Measurements from ENCODE around the gene MTMR12.
"Not testable (repeated sequence)": the region's sequence is repeated elsewhere in the genome, so short reads cannot be mapped to it uniquely, and the experiment has no call there.

MTMR12 gene

DNA sequence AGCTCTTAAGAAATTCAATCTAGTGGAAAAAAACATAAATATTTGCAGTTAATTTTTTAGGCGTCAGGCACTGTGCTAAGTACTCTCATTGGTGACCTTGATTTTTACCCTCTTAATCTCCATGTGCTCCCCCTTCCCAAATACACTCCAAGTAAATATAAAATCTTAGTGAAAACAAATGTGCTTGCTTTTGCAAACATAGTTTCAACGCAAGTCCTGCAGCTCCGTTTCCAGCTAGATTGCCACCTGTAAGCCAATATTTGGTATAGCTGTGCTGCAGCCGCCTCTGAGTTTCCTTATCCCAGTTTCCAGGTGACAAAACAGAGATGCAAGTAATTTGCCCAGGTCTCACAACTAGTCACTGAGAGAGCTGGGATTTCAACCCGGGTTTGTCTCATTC is 1.9 kb upstream of the MTMR12 start:
- Histone ChIP-seq H3K27me3 (ENCODE audit: control insufficient read depth in 5 of 5, insufficient read depth in 4 of 5, low read length in 5 of 5) (no peaks in the 10 kb centered on the region), H3K36me3 (ENCODE audit: control insufficient read depth in 5 of 5, insufficient read depth in 5 of 5, low read length in 5 of 5) (no peaks in the 10 kb centered on the region), H3K9ac (ENCODE audit: low read length in 5 of 5) (no peak overlapping the region), H3K4me1 (ENCODE audit: control insufficient read depth in 5 of 5, insufficient read depth in 5 of 5, low read length in 5 of 5) (peaks cover 7 to 35% (median 18%) of the 10 kb centered on the region in 5 donors), H3K4me3 (ENCODE audit: low read depth in 1 of 5, low read length in 5 of 5) (no peak overlapping the region), H3K9me3 (ENCODE audit: control insufficient read depth in 5 of 5, low read length in 5 of 5) (no peaks in the 10 kb centered on the region), H3K27ac (ENCODE audit: low read depth, low read length) (no peak overlapping the region)

DNA sequence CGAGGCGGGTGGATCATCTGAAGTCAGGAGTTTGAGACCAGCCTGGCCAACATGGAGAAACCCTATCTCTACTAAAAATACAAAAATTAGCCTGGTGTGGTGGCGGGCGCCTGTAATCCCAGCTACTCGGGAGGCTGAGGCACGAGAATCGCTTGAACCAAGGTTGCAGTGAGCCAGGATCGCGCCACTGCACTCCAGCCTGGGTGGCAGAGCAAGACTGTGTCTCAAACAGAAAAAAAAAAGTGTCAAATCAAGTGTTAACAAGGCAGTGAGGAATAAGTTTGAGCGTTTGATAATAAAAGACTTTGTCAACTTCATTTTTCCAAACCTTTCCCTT is 1.4 kb upstream of the MTMR12 start:
- H3K9ac ChIP-seq (ENCODE audit: low read length in 5 of 5); H3K36me3 ChIP-seq (ENCODE audit: control insufficient read depth in 5 of 5, insufficient read depth in 5 of 5, low read length in 5 of 5); H3K27ac ChIP-seq (ENCODE audit: low read depth, low read length); H3K9me3 ChIP-seq (ENCODE audit: control insufficient read depth in 5 of 5, low read length in 5 of 5); H3K27me3 ChIP-seq (ENCODE audit: control insufficient read depth in 5 of 5, insufficient read depth in 4 of 5, low read length in 5 of 5); H3K4me3 ChIP-seq (ENCODE audit: low read depth in 1 of 5, low read length in 5 of 5): not testable (repeated sequence)
- peaks cover 7 to 41% (median 24%) of the 10 kb centered on the region in 5 donors for H3K4me1 ChIP-seq (ENCODE audit: control insufficient read depth in 5 of 5, insufficient read depth in 5 of 5, low read length in 5 of 5)

DNA sequence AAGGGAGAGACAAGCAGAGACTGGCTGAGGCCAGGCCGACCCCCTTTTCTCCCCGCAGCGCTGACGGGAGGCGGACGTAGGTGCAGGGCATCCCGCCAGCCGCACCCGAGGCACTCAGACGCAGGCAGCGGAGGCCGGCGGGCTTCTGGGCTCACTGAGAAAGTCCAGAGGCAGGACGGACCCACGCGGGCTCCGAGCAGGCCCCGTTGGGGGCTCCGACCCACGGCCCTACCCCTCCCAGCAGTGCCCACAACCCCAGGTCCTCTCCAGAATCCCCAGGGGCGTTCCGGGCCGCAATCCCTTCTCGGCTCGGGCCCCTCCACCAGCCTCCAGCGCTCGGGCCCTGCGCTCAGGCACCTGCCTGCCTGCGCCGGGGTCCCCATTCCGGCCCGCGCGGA is 543 bp downstream of the MTMR12 start:
- H3K27ac ChIP-seq (ENCODE audit: low read depth, low read length) = peak overlapping the region; percentile 82
- H3K36me3 ChIP-seq (ENCODE audit: control insufficient read depth in 5 of 5, insufficient read depth in 5 of 5, low read length in 5 of 5) = no peaks in the 10 kb centered on the region
- H3K27me3 ChIP-seq (ENCODE audit: control insufficient read depth in 5 of 5, insufficient read depth in 4 of 5, low read length in 5 of 5) = no peaks in the 10 kb centered on the region
- peak overlapping the region; percentile 45 to 94 (median 79) for H3K4me3 ChIP-seq (ENCODE audit: low read depth in 1 of 5, low read length in 5 of 5)
- peaks cover 7 to 59% (median 41%) of the 10 kb centered on the region in 5 donors for H3K4me1 ChIP-seq (ENCODE audit: control insufficient read depth in 5 of 5, insufficient read depth in 5 of 5, low read length in 5 of 5)
- H3K9ac ChIP-seq (ENCODE audit: low read length in 5 of 5) = peak overlapping the region in 4 of 5 donors; percentile 87 to 97 (median 92)
- no peaks in the 10 kb centered on the region for H3K9me3 ChIP-seq (ENCODE audit: control insufficient read depth in 5 of 5, low read length in 5 of 5)

DNA sequence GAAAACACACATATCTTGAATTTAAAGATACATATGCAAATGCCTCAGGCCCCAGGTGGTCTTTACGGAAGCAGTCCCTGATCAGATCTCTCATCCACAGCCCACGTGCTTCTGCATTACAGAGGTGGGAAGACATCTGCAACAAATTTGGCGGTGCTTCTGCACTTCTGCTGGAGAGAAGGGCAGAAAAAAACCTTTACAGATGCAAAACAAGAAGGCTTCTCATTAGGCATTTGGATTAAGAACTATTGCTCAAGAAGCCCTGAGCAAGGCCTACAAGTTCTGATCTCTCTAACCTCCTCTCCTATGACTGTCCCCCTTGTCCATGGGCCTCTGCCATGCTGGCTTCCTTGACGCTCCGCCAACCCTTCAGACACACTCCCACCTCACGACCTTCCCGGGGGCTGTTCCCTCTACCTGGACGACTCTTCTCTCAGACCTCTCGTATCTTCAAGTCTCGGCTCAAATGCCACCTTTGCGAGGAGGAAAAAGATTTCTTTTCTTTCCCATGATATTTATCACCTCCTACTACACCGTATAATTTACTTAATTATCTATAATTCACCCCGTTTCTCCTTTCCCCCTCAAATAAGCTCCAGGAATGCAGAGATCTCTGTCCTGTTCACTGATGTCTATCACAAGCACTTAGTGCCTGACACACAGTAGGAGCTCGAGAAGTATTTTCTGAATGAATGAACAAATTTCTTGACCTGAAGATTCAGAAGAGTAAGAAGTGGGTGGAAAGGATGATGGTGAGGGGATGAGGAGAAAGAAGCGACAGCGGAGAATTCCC is 1.1 kb downstream of the MTMR12 start:
- Histone ChIP-seq H3K27me3 (ENCODE audit: control insufficient read depth in 5 of 5, insufficient read depth in 4 of 5, low read length in 5 of 5) (no peaks in the 10 kb centered on the region), H3K4me3 (ENCODE audit: low read depth in 1 of 5, low read length in 5 of 5) (peak overlapping the region; percentile 45 to 94 (median 79)), H3K4me1 (ENCODE audit: control insufficient read depth in 5 of 5, insufficient read depth in 5 of 5, low read length in 5 of 5) (peaks cover 7 to 60% (median 41%) of the 10 kb centered on the region in 5 donors), H3K9me3 (ENCODE audit: control insufficient read depth in 5 of 5, low read length in 5 of 5) (no peaks in the 10 kb centered on the region), H3K27ac (ENCODE audit: low read depth, low read length) (peak overlapping the region; percentile 82), H3K9ac (ENCODE audit: low read length in 5 of 5) (peak overlapping the region; percentile 48 to 97 (median 88)), H3K36me3 (ENCODE audit: control insufficient read depth in 5 of 5, insufficient read depth in 5 of 5, low read length in 5 of 5) (no peaks in the 10 kb centered on the region)

- no peaks in the 10 kb centered on the region for H3K36me3 ChIP-seq (ENCODE audit: control insufficient read depth in 5 of 5, insufficient read depth in 5 of 5, low read length in 5 of 5)
- peak overlapping the region in 2 of 5 donors; percentile 35 to 39 for H3K9ac ChIP-seq (ENCODE audit: low read length in 5 of 5)
- H3K4me1 ChIP-seq (ENCODE audit: control insufficient read depth in 5 of 5, insufficient read depth in 5 of 5, low read length in 5 of 5) = peaks cover 7 to 58% (median 41%) of the 10 kb centered on the region in 5 donors
- H3K4me3 ChIP-seq (ENCODE audit: low read depth in 1 of 5, low read length in 5 of 5) = peak overlapping the region in 1 of 5 donors; percentile 44
- H3K27ac ChIP-seq (ENCODE audit: low read depth, low read length) = peak overlapping the region; percentile 34
- no peaks in the 10 kb centered on the region for H3K27me3 ChIP-seq (ENCODE audit: control insufficient read depth in 5 of 5, insufficient read depth in 4 of 5, low read length in 5 of 5)
- H3K9me3 ChIP-seq (ENCODE audit: control insufficient read depth in 5 of 5, low read length in 5 of 5) = no peaks in the 10 kb centered on the region
Observed at GRCh38 chr5:32309761-32310160, 3.0 kb downstream of the MTMR12 start.

DNA sequence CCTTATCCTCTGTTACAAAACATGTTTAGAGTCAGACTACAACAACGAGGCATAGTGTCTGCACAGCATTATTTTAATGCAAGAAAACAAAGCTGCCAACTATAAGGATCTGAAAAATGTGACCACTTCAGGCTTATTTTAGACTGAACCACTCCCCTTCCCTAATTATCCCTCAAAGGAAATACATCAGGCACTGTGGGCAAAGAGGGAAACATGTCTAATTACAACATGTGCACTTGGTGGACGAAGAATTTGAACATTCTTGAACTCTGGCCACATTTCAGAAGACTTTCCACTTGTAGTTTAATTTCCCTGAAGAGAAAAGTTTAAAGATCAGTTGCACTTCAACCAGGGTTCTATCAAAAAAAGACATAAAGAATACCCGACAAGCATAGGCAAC is 3.8 kb downstream of the MTMR12 start:
- no peaks in the 10 kb centered on the region for H3K27me3 ChIP-seq (ENCODE audit: control insufficient read depth in 5 of 5, insufficient read depth in 4 of 5, low read length in 5 of 5)
- no peaks in the 10 kb centered on the region for H3K9me3 ChIP-seq (ENCODE audit: control insufficient read depth in 5 of 5, low read length in 5 of 5)
- H3K27ac ChIP-seq (ENCODE audit: low read depth, low read length) = peak overlapping the region; percentile 34
- H3K4me1 ChIP-seq (ENCODE audit: control insufficient read depth in 5 of 5, insufficient read depth in 5 of 5, low read length in 5 of 5) = peaks cover 7 to 64% (median 41%) of the 10 kb centered on the region in 5 donors
- H3K9ac ChIP-seq (ENCODE audit: low read length in 5 of 5) = peak overlapping the region in 1 of 5 donors; percentile 24
- H3K36me3 ChIP-seq (ENCODE audit: control insufficient read depth in 5 of 5, insufficient read depth in 5 of 5, low read length in 5 of 5) = no peaks in the 10 kb centered on the region
- H3K4me3 ChIP-seq (ENCODE audit: low read depth in 1 of 5, low read length in 5 of 5) = peak overlapping the region in 1 of 5 donors; percentile 20

GRCh38 chr5:32307769-32308194 is 5.0 kb downstream of the MTMR12 start:
- H3K4me1 ChIP-seq (ENCODE audit: control insufficient read depth in 5 of 5, insufficient read depth in 5 of 5, low read length in 5 of 5) = peaks cover 7 to 65% (median 46%) of the 10 kb centered on the region in 5 donors
- H3K36me3 ChIP-seq (ENCODE audit: control insufficient read depth in 5 of 5, insufficient read depth in 5 of 5, low read length in 5 of 5) = no peaks in the 10 kb centered on the region
- H3K27ac ChIP-seq (ENCODE audit: low read depth, low read length) = peak overlapping the region; percentile 34
- H3K9ac ChIP-seq (ENCODE audit: low read length in 5 of 5) = no peak overlapping the region
- no peak overlapping the region for H3K4me3 ChIP-seq (ENCODE audit: low read depth in 1 of 5, low read length in 5 of 5)
- H3K27me3 ChIP-seq (ENCODE audit: control insufficient read depth in 5 of 5, insufficient read depth in 4 of 5, low read length in 5 of 5) = no peaks in the 10 kb centered on the region
- H3K9me3 ChIP-seq (ENCODE audit: control insufficient read depth in 5 of 5, low read length in 5 of 5) = no peaks in the 10 kb centered on the region

GRCh38 chr5:32304622-32305021 is 8.1 kb downstream of the MTMR12 start:
- H3K4me3 ChIP-seq (ENCODE audit: low read depth in 1 of 5, low read length in 5 of 5) = no peak overlapping the region
- H3K27ac ChIP-seq (ENCODE audit: low read depth, low read length) = no peak overlapping the region
- H3K9ac ChIP-seq (ENCODE audit: low read length in 5 of 5) = no peak overlapping the region
- peaks cover 0 to 57% (median 39%) of the 10 kb centered on the region in 5 donors for H3K4me1 ChIP-seq (ENCODE audit: control insufficient read depth in 5 of 5, insufficient read depth in 5 of 5, low read length in 5 of 5)
- no peaks in the 10 kb centered on the region for H3K27me3 ChIP-seq (ENCODE audit: control insufficient read depth in 5 of 5, insufficient read depth in 4 of 5, low read length in 5 of 5)
- peaks cover 0 to 9% (median 0%) of the 10 kb centered on the region in 5 donors for H3K36me3 ChIP-seq (ENCODE audit: control insufficient read depth in 5 of 5, insufficient read depth in 5 of 5, low read length in 5 of 5)
- H3K9me3 ChIP-seq (ENCODE audit: control insufficient read depth in 5 of 5, low read length in 5 of 5) = no peaks in the 10 kb centered on the region

DNA sequence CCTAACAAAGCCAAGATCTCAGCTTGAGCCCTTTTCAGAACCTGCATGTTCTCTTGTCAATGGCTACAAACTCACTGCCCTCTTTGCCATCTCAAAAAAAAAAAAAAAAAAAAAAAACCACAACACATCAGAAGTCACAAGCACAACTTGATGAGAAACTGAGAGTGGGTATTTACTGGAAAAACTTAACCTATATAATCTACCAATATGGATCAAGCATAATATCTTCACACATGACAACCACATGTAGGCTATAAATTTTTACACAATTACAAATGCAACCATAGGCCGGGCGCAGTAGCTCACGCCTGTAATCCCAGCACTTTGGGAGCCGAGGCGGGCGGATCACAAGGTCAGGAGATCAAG is 9.0 kb downstream of the MTMR12 start:
- H3K4me1 ChIP-seq (ENCODE audit: control insufficient read depth in 5 of 5, insufficient read depth in 5 of 5, low read length in 5 of 5) = peaks cover 0 to 52% (median 36%) of the 10 kb centered on the region in 5 donors
- H3K9ac ChIP-seq (ENCODE audit: low read length in 5 of 5) = peak overlapping the region in 1 of 5 donors; percentile 6
- H3K36me3 ChIP-seq (ENCODE audit: control insufficient read depth in 5 of 5, insufficient read depth in 5 of 5, low read length in 5 of 5) = peaks cover 0 to 10% (median 0%) of the 10 kb centered on the region in 5 donors
- no peak overlapping the region for H3K4me3 ChIP-seq (ENCODE audit: low read depth in 1 of 5, low read length in 5 of 5)
- no peaks in the 10 kb centered on the region for H3K27me3 ChIP-seq (ENCODE audit: control insufficient read depth in 5 of 5, insufficient read depth in 4 of 5, low read length in 5 of 5)
- H3K27ac ChIP-seq (ENCODE audit: low read depth, low read length) = peak overlapping the region; percentile 66
- H3K9me3 ChIP-seq (ENCODE audit: control insufficient read depth in 5 of 5, low read length in 5 of 5) = no peaks in the 10 kb centered on the region

GRCh38 chr5:32302835-32303754 is 9.6 kb downstream of the MTMR12 start:
- Histone ChIP-seq H3K9ac (ENCODE audit: low read length in 5 of 5) (peak overlapping the region in 1 of 5 donors; percentile 6), H3K4me3 (ENCODE audit: low read depth in 1 of 5, low read length in 5 of 5) (no peak overlapping the region), H3K9me3 (ENCODE audit: control insufficient read depth in 5 of 5, low read length in 5 of 5) (no peaks in the 10 kb centered on the region), H3K36me3 (ENCODE audit: control insufficient read depth in 5 of 5, insufficient read depth in 5 of 5, low read length in 5 of 5) (peaks cover 0 to 10% (median 0%) of the 10 kb centered on the region in 5 donors), H3K27ac (ENCODE audit: low read depth, low read length) (peak overlapping the region; percentile 66), H3K27me3 (ENCODE audit: control insufficient read depth in 5 of 5, insufficient read depth in 4 of 5, low read length in 5 of 5) (no peaks in the 10 kb centered on the region), H3K4me1 (ENCODE audit: control insufficient read depth in 5 of 5, insufficient read depth in 5 of 5, low read length in 5 of 5) (peaks cover 0 to 49% (median 34%) of the 10 kb centered on the region in 5 donors)

All from subcutaneous abdominal adipose tissue (tissue), 5 donors.